CD8-positive, alpha-beta memory T cell (primary cell): ENCODE measurements around the gene TSPAN9. TPM values are rescaled to one million over a fixed set of nuclear protein-coding genes. Genes with fewer than 3 reads are reported as not detected.

ENCODE experiments used
- CTCF ChIA-PET: fragments of 350-600 bp; sonication (Branson Sonifier 250); formaldehyde crosslinking; loops from one replicate; lab custom pipeline; 2021; ENCODE audit warnings: antibody characterized with exemption; lab: Charles Lee
- POLR2A ChIA-PET: fragments of 350-600 bp; sonication (Branson Sonifier 250); formaldehyde crosslinking; loops from one replicate; lab custom pipeline; 2021; ENCODE audit warnings: antibody characterized with exemption; lab: Charles Lee
- DNase-seq, 5 donors: peaks; one replicate each; pipeline versions ENCODE4 v3.0.0 to v3.0.0-alpha.2; 2020 to 2022; ENCODE audit warnings: mixed read lengths in 1 of 5
- H3K27ac ChIP-seq: one replicate; pipeline ENCODE4 v1.7.0; 2013; ENCODE audit warnings: low read depth, mild to moderate bottlenecking, low read length, moderate library complexity
- H3K27me3 ChIP-seq: 2 replicates; pipeline ENCODE4 v1.7.0; 2013; ENCODE audit warnings: low read length, mild to moderate bottlenecking; ENCODE audit not compliant: insufficient read depth, poor library complexity, severe bottlenecking
- H3K36me3 ChIP-seq: 2 replicates; pipeline ENCODE4 v1.7.0; 2013; ENCODE audit warnings: mild to moderate bottlenecking, low read length, moderate library complexity; ENCODE audit not compliant: insufficient read depth
- H3K4me1 ChIP-seq: 2 replicates; pipeline ENCODE4 v1.7.0; 2013; ENCODE audit warnings: mild to moderate bottlenecking, low read length, moderate library complexity; ENCODE audit not compliant: insufficient read depth
- H3K4me3 ChIP-seq: 2 replicates; pipeline ENCODE4 v1.7.0; 2013; ENCODE audit warnings: mild to moderate bottlenecking, low read length
- H3K9me3 ChIP-seq: 2 replicates; pipeline ENCODE4 v1.7.0; 2013; ENCODE audit warnings: mild to moderate bottlenecking, low read length
- H3K27ac Mint-ChIP-seq, 8 donors: one replicate each; pipeline ENCODE4 v1.8.0; 2020 to 2021; ENCODE audit warnings: mixed read lengths in 8 of 8, mild to moderate bottlenecking in 6 of 8, inconsistent platforms in 3 of 8, moderate library complexity in 3 of 8
- H3K27me3 Mint-ChIP-seq, 2 donors: one replicate each; pipeline ENCODE4 v1.8.0; 2020 to 2021; ENCODE audit warnings: mixed read lengths in 2 of 2, mild to moderate bottlenecking in 1 of 2, moderate library complexity in 1 of 2
- H3K36me3 Mint-ChIP-seq, 3 donors: one replicate each; pipeline ENCODE4 v1.8.0; 2020 to 2021; ENCODE audit warnings: mixed read lengths in 3 of 3, inconsistent platforms in 1 of 3, mild to moderate bottlenecking in 1 of 3
- H3K4me1 Mint-ChIP-seq, 3 donors: one replicate each; pipeline ENCODE4 v1.8.0; 2020 to 2021; ENCODE audit warnings: mixed read lengths in 3 of 3, inconsistent platforms in 1 of 3, mild to moderate bottlenecking in 1 of 3
- H3K4me3 Mint-ChIP-seq, 7 donors: one replicate each; pipeline ENCODE4 v1.8.0; 2020 to 2021; ENCODE audit warnings: mixed read lengths in 7 of 7, mild to moderate bottlenecking in 6 of 7, moderate library complexity in 4 of 7, inconsistent platforms in 2 of 7
- H3K9me3 Mint-ChIP-seq, 5 donors: one replicate each; pipeline ENCODE4 v1.8.0; 2020 to 2022; ENCODE audit warnings: mixed read lengths in 5 of 5, mild to moderate bottlenecking in 3 of 5, moderate library complexity in 2 of 5, inconsistent platforms in 1 of 5
- polyA plus RNA-seq: library from polyadenylated mRNA; unstranded; fragments of 300-500 nt; fragmentation: Illumina TruSeq; gene quantifications from one replicate; pipeline ENCODE4 v1.2.3, GENCODE V29; 2021
- total RNA-seq, 2 experiments: library from RNA; stranded (reverse); gene quantifications; one replicate each; pipeline ENCODE4 v1.2.3, GENCODE V29; 2021

The TSPAN9 gene
- total and polyA plus RNA-seq, 3 experiments from 2014 or later: 0.33 to 0.79 TPM; not detected in 1

DNA sequence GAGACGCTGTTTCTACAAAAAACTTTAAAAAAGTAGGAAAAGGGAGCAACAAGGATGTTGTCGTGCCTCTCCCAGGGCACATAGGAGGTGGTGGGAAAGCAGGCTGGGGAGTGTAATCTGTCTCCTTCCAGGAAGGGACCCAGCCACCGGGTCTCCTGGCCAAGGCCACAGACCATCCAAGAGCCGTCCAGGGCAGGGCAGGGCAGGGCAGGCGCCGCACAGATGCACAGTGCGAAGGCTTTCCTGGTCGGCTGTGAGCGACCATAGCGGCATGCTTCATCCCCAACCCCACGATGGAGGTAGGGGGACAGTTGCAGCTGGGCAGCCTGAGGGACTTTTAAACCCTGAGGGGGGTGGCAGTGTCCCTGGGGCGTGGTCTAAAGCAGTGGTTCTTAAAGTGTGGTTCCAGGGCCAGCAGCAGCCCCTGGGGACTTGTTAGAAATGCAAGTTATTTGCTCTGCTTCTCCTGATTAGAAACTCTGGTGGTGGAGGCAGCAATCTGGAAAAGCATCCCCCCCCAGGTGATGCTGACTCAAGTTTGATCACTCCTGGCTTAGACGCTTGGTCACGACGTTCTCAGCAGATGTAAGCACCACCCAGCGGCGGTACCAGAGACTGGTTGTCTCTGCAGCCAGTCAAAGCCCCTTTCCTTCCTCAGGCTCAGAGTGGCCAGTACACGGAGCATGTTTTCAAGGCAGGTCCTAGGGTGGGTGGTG is 216.4 kb downstream of the TSPAN9 start:
- H3K27me3 Mint-ChIP-seq: peaks cover 3 to 11% of the 10 kb centered on the region in 2 donors
- H3K9me3 Mint-ChIP-seq: no peaks in the 10 kb centered on the region
- no peak overlapping the region for H3K4me3 Mint-ChIP-seq
- DNase-seq: no peak
- no peaks in the 10 kb centered on the region for H3K4me1 Mint-ChIP-seq
- ChIA-PET POLR2A (no interaction called here), CTCF (interaction anchor here (1.4 kb wide), 1 partner anchor 11 kb away, joined by 3 read pairs; no protein-coding TSS in a partner anchor)
- no peaks in the 10 kb centered on the region for H3K36me3 ChIP-seq
- H3K27ac ChIP-seq: no peak overlapping the region
- H3K27me3 ChIP-seq: peaks cover 3% of the 10 kb centered on the region
- no peak overlapping the region for H3K27ac Mint-ChIP-seq
- H3K4me1 ChIP-seq: no peaks in the 10 kb centered on the region
- H3K9me3 ChIP-seq: no peaks in the 10 kb centered on the region
- no peak overlapping the region for H3K4me3 ChIP-seq
- no peaks in the 10 kb centered on the region for H3K36me3 Mint-ChIP-seq

DNA sequence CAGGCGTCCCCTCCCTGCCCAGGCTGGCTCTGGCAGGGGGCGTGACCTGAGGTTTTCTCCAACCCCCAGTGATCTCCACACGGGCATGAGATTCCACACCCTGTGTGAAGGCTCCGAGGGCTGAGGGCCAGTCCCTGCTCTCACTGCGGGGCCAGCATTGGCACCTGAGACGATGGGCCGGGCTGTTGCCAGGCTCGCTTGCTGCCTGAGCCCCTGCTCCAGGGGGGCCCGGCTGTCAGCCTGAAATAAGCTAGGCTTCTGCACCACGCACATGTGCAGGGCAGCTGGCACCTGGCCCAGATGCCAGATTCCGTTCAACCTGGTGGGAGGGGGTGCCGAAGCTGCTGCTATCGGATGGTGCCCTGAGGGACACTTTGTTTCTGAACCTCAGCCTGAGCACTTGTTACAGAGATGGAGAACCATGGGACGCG is 217.3 kb downstream of the TSPAN9 start:
- no peaks in the 10 kb centered on the region for H3K9me3 Mint-ChIP-seq
- POLR2A ChIA-PET: no interaction called here
- H3K4me1 Mint-ChIP-seq: peaks cover 0 to under 1% (median 0%) of the 10 kb centered on the region in 3 donors
- CTCF ChIA-PET: no interaction called here
- Histone ChIP-seq H3K4me1 (no peaks in the 10 kb centered on the region), H3K27me3 (peaks cover 3% of the 10 kb centered on the region), H3K27ac (no peak overlapping the region), H3K9me3 (no peaks in the 10 kb centered on the region), H3K36me3 (no peaks in the 10 kb centered on the region), H3K4me3 (no peak overlapping the region)
- H3K4me3 Mint-ChIP-seq: no peak overlapping the region
- no peaks in the 10 kb centered on the region for H3K36me3 Mint-ChIP-seq
- peaks cover 5 to 14% of the 10 kb centered on the region in 2 donors for H3K27me3 Mint-ChIP-seq
- no peak for DNase-seq
- no peak overlapping the region for H3K27ac Mint-ChIP-seq

DNA sequence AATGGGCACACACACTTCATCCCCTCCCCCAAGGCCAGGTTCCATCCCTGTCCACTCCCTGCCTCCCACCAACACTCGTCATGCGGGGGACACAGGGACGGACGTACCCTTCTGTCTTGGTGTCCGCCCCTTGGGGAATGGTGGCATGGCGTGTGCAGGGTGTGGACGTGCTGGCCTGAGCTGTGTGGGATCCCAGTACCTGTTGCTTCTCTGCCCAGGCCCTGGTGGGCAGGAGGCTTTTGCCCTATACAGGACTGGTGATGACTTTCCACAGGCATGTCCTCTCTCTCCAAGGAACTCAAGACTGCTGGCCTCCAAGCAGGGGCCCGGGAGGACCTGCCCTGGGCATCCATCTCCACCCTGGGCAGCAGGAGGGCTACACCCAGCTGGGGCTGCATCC is 218.0 kb downstream of the TSPAN9 start:
- no peak overlapping the region for H3K27ac ChIP-seq
- peaks cover 7 to 8% (median 7%) of the 10 kb centered on the region in 3 donors for H3K4me1 Mint-ChIP-seq
- H3K27ac Mint-ChIP-seq: no peak overlapping the region
- peaks cover 4% of the 10 kb centered on the region for H3K4me1 ChIP-seq
- peaks cover 3% of the 10 kb centered on the region for H3K27me3 ChIP-seq
- H3K36me3 Mint-ChIP-seq: no peaks in the 10 kb centered on the region
- H3K4me3 ChIP-seq: no peak overlapping the region
- no peaks in the 10 kb centered on the region for H3K9me3 Mint-ChIP-seq
- H3K4me3 Mint-ChIP-seq: no peak overlapping the region
- ChIA-PET POLR2A (no interaction called here), CTCF (no interaction called here)
- no peaks in the 10 kb centered on the region for H3K36me3 ChIP-seq
- H3K9me3 ChIP-seq: no peaks in the 10 kb centered on the region
- no peak for DNase-seq
- H3K27me3 Mint-ChIP-seq: peaks cover 7 to 14% of the 10 kb centered on the region in 2 donors

DNA sequence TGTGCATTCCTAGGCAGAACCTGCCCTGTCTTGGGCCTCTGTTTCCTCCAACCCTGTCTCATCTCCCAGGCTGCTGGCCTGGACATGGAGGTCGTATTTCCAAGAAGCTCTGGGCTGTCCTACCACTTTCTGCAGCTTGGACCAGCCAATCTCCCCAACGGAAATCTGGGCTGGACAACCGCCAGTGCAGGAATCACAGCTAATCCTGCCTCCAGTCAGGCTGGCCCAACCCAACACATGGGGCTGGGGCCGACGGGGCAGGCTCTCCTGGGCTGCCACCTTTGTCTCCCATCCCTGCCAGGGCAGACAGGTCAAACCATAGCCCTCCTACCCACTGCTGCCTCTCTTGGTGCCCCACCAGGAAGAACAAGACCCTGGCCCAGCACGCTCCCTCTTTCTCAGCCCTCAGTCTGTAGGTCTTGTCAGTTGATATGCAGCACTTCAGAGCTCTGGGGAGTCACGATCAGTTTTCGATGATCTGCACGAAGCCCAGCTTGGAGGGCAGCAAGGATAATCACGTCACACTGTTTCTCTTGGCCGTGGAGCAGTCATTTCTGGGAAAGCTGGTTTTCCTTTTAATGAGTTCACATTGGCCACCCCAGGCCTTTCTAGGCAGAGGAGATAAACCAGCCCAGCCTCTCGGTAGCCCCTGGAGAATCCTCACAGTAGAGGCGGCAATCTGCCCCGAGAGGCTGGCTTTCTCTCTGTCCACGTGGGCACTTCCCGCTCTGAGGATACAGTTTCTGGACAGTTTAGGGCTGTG is 218.6 kb downstream of the TSPAN9 start:
- Histone ChIP-seq H3K27ac (no peak overlapping the region), H3K9me3 (no peaks in the 10 kb centered on the region), H3K4me3 (no peak overlapping the region), H3K27me3 (peaks cover 3% of the 10 kb centered on the region), H3K36me3 (no peaks in the 10 kb centered on the region), H3K4me1 (peaks cover 6% of the 10 kb centered on the region)
- Mint-ChIP-seq H3K36me3 (no peaks in the 10 kb centered on the region), H3K27me3 (peaks cover 11 to 18% of the 10 kb centered on the region in 2 donors), H3K4me1 (peaks cover 11 to 12% (median 12%) of the 10 kb centered on the region in 3 donors), H3K9me3 (no peaks in the 10 kb centered on the region), H3K27ac (peak overlapping the region in 1 of 8 donors; percentile 11), H3K4me3 (no peak overlapping the region)
- POLR2A ChIA-PET: no interaction called here
- DNase-seq: no peak
- CTCF ChIA-PET: no interaction called here

DNA sequence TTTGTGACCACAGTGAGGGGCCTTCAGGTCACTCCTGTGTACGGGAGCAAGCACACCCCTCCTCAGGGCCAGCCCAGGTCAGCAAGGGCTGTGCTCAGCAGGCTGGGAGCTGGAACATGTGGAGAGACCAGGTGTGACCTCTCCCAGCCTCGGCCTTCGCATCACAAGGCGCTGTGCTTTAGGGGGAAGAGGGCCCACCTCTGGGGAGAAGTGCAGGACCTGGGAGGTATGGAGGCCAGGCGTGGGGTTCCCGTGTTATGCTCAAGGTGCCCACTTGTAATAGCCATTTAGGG is 219.2 kb downstream of the TSPAN9 start:
- Histone ChIP-seq H3K4me1 (peaks cover 6% of the 10 kb centered on the region), H3K36me3 (no peaks in the 10 kb centered on the region), H3K9me3 (no peaks in the 10 kb centered on the region), H3K27me3 (peaks cover 3% of the 10 kb centered on the region), H3K27ac (no peak overlapping the region), H3K4me3 (no peak overlapping the region)
- no peaks in the 10 kb centered on the region for H3K36me3 Mint-ChIP-seq
- ChIA-PET POLR2A (no interaction called here), CTCF (interaction anchor here (6.1 kb wide), 1 partner anchor 512 kb away, joined by 120 read pairs; no protein-coding TSS in a partner anchor)
- H3K4me3 Mint-ChIP-seq: no peak overlapping the region
- H3K27ac Mint-ChIP-seq: no peak overlapping the region
- H3K4me1 Mint-ChIP-seq: peaks cover 11 to 12% (median 12%) of the 10 kb centered on the region in 3 donors
- H3K9me3 Mint-ChIP-seq: no peaks in the 10 kb centered on the region
- no peak for DNase-seq
- H3K27me3 Mint-ChIP-seq: peaks cover 11 to 20% of the 10 kb centered on the region in 2 donors

DNA sequence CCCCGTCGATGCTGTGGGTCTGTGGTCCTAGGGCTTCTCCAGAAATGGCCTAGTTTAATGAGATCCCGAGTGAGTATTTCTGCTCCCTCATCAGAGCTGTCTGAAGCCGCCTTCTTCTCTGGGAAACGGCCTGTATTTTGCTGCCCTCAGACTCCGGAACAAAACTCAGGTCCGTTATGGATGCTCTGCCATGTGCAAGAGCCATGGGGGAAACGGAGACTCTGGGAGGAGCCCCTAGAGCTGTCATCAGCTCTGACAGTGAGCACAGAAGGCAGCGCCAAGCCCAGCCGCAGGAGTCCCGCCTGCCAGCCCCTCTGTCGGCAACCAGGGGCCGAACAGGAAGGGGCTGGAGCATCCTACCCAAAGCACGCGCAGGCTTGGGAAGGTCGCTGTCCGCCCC is 221.4 kb downstream of the TSPAN9 start:
- ChIA-PET POLR2A (no interaction called here), CTCF (interaction anchor here (1.0 to 6.1 kb wide), 4 partner anchors 20 to 509 kb away, joined by 3 to 120 read pairs (median 4); no protein-coding TSS in a partner anchor)
- Mint-ChIP-seq H3K36me3 (no peaks in the 10 kb centered on the region), H3K4me1 (peaks cover 11 to 12% (median 12%) of the 10 kb centered on the region in 3 donors), H3K27me3 (peaks cover 11 to 30% of the 10 kb centered on the region in 2 donors), H3K27ac (no peak overlapping the region), H3K4me3 (no peak overlapping the region), H3K9me3 (no peaks in the 10 kb centered on the region)
- no peaks in the 10 kb centered on the region for H3K36me3 ChIP-seq
- DNase-seq: no peak
- H3K4me1 ChIP-seq: peaks cover 6% of the 10 kb centered on the region
- H3K27me3 ChIP-seq: peaks cover 3% of the 10 kb centered on the region
- H3K27ac ChIP-seq: no peak overlapping the region
- no peaks in the 10 kb centered on the region for H3K9me3 ChIP-seq
- no peak overlapping the region for H3K4me3 ChIP-seq

DNA sequence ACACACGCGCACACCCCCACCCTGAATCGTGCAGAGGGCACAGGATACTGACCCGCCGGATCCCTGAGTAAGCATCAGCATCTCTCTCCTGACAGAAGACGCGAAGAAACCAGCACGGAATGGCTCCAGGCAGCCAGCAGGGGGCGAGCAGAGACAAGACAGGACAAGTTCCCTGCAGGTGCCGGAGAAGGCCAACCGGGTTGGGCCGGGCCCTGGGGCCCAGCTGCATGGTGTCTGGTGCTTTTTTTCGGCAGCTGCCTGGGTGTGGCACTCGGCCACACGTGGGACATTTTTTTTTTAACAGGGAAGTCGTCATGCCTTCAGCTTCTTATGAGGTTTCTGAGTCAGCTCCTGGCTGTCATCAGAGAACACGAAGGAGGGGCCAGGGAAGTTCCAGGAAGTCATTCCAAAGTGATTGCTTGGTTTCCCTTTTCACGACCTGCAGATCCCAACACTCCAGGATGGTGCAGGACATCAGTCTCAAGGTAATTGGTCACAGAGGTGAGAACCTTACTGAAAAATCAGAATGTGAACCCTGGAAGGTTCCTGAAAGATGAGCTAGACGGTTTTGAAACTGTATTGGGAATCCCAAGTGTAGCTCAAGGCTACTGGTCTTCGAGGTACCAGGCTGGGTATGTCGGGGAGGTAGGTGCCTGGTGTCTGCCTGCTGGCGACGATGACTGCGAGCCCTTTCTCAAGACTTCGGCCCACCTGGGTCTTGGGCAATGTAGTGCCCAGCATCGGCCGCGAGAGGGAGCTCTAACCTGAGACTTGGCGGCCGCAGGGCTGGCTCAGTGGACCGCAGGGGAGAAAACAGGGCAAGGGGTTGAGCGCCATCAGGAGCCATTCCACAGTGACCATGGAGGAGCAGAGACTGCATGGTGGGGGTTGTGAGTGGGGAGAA is 223.0 kb downstream of the TSPAN9 start:
- ChIA-PET CTCF (interaction anchor here (0.6 to 6.1 kb wide), 48 partner anchors 9 to 1193 kb away, joined by 3 to 120 read pairs (median 4); no protein-coding TSS in a partner anchor), POLR2A (interaction anchor here (1.0 kb wide), 1 partner anchor 504 kb away, joined by 3 read pairs; no protein-coding TSS in a partner anchor)
- Mint-ChIP-seq H3K27ac (peak overlapping the region in 3 of 8 donors; percentile 25 to 78 (median 43)), H3K4me3 (peak overlapping the region in 6 of 7 donors; percentile 69 to 88 (median 75)), H3K9me3 (no peaks in the 10 kb centered on the region), H3K4me1 (peaks cover 11 to 12% (median 12%) of the 10 kb centered on the region in 3 donors), H3K27me3 (peaks cover 11 to 30% of the 10 kb centered on the region in 2 donors), H3K36me3 (no peaks in the 10 kb centered on the region)
- Histone ChIP-seq H3K27me3 (peaks cover 3% of the 10 kb centered on the region), H3K4me3 (peak overlapping the region; percentile 54), H3K4me1 (peaks cover 6% of the 10 kb centered on the region), H3K36me3 (no peaks in the 10 kb centered on the region), H3K27ac (no peak overlapping the region), H3K9me3 (no peaks in the 10 kb centered on the region)
- peak; percentile 51 to 80 (median 61) for DNase-seq
